BLaER1 (cell line): ENCODE data around the gene ZDHHC6.

Experiments
- H3K27ac ChIP-seq: shearing (Covaris generic); formaldehyde crosslinking; 2 replicates; pipeline ENCODE4 v1.8.1; 2022
- H3K27me3 ChIP-seq: shearing (Covaris generic); formaldehyde crosslinking; 2 replicates; pipeline ENCODE4 v1.8.1; 2022
- H3K36me3 ChIP-seq: shearing (Covaris generic); formaldehyde crosslinking; 2 replicates; pipeline ENCODE4 v1.8.1; 2022
- H3K4me1 ChIP-seq: shearing (Covaris generic); formaldehyde crosslinking; 2 replicates; pipeline ENCODE4 v1.8.1; 2022
- H3K4me2 ChIP-seq: shearing (Covaris generic); formaldehyde crosslinking; 2 replicates; pipeline ENCODE4 v1.8.1; 2022
- H3K4me3 ChIP-seq: shearing (Covaris generic); formaldehyde crosslinking; 2 replicates; pipeline ENCODE4 v1.8.1; 2022
- H3K9ac ChIP-seq: shearing (Covaris generic); formaldehyde crosslinking; 2 replicates; pipeline ENCODE4 v1.8.1; 2022
- H3K9me3 ChIP-seq: shearing (Covaris generic); formaldehyde crosslinking; 2 replicates; pipeline ENCODE4 v1.8.1; 2022
- H4K20me1 ChIP-seq: shearing (Covaris generic); formaldehyde crosslinking; 2 replicates; pipeline ENCODE4 v1.8.1; 2022
- Cebpa-rat ChIP-seq: shearing (Covaris generic); IDR thresholded peaks from 2 replicates; pipeline ENCODE4 v1.8.1; 2022

Gene ZDHHC6

GRCh38 chr10:112446855-112447619, at the start of gene ZDHHC6, which contains the start of gene VTI1A:
Gene ZDHHC6, minus strand, starts transcription at chr10:112446914. Its CDS starts 1,478 bp downstream, at chr10:112445436.
Gene VTI1A, plus strand, starts transcription at chr10:112447215. Its CDS starts 159 bp downstream, at chr10:112447374.
- Histone ChIP-seq H3K9me3 (no peaks in the 10 kb centered on the region), H4K20me1 (peaks cover 39% of the 10 kb centered on the region; the same call in 1 of the 2 replicates), H3K4me2 (peak within 1 kb of the TSS; percentile 94), H3K27ac (peak within 1 kb of the TSS; percentile 96), H3K4me1 (peaks cover 44% of the 10 kb centered on the region), H3K36me3 (peaks cover 49% of the 10 kb centered on the region), H3K4me3 (peak within 1 kb of the TSS; percentile 96), H3K27me3 (no peaks in the 10 kb centered on the region), H3K9ac (peak within 1 kb of the TSS; percentile 93)
- no peak for TF ChIP-seq Cebpa-rat

- no peaks in the 10 kb centered on the region for H3K9me3 ChIP-seq
- no peak overlapping the region for H3K9ac ChIP-seq
- H3K27me3 ChIP-seq, result no peaks in the 10 kb centered on the region
- no peak overlapping the region for H3K27ac ChIP-seq
- no peaks in the 10 kb centered on the region for H3K4me1 ChIP-seq
- H3K4me2 ChIP-seq, result no peak overlapping the region
- H3K4me3 ChIP-seq, result no peak overlapping the region
- H4K20me1 ChIP-seq, result peaks cover 5% of the 10 kb centered on the region; the same call in 1 of the 2 replicates
- TF ChIP-seq Cebpa-rat, result no peak
- H3K36me3 ChIP-seq, result 0 out of 2 replicates have a peak, but pooled peaks cover 5% of the 10 kb centered on the region
Observed at GRCh38 chr10:112492736-112493135, 46.0 kb upstream of the ZDHHC6 start.

GRCh38 chr10:112491144-112491543, 44.4 kb upstream of the ZDHHC6 start:
- Histone ChIP-seq H3K27ac (no peak overlapping the region), H3K36me3 (0 out of 2 replicates have a peak, but pooled peaks cover 5% of the 10 kb centered on the region)

GRCh38 chr10:112490545-112490944, 43.8 kb upstream of the ZDHHC6 start:
- H3K9ac ChIP-seq, result no peak overlapping the region
- H3K27ac ChIP-seq, result no peak overlapping the region
- TF ChIP-seq Cebpa-rat, result no peak
- H3K27me3 ChIP-seq, result no peaks in the 10 kb centered on the region
- no peaks in the 10 kb centered on the region for H3K9me3 ChIP-seq
- H3K4me1 ChIP-seq, result no peaks in the 10 kb centered on the region
- H4K20me1 ChIP-seq, result peaks cover 5% of the 10 kb centered on the region; the same call in 1 of the 2 replicates
- H3K4me2 ChIP-seq, result no peak overlapping the region
- H3K36me3 ChIP-seq, result 0 out of 2 replicates have a peak, but pooled peaks cover 5% of the 10 kb centered on the region
- no peak overlapping the region for H3K4me3 ChIP-seq

More at GRCh38 chr10:112491144-112491543, 44.4 kb upstream of the ZDHHC6 start:
- Histone ChIP-seq H3K4me1 (no peaks in the 10 kb centered on the region), H3K27me3 (no peaks in the 10 kb centered on the region), H3K9ac (no peak overlapping the region), H4K20me1 (peaks cover 5% of the 10 kb centered on the region; the same call in 1 of the 2 replicates), H3K4me2 (no peak overlapping the region), H3K9me3 (no peaks in the 10 kb centered on the region), H3K4me3 (no peak overlapping the region)
- TF ChIP-seq Cebpa-rat, result no peak

- TF ChIP-seq Cebpa-rat, result no peak
- no peak overlapping the region for H3K4me3 ChIP-seq
- H3K36me3 ChIP-seq, result 0 out of 2 replicates have a peak, but pooled peaks cover 5% of the 10 kb centered on the region
- H4K20me1 ChIP-seq, result peaks cover 16% of the 10 kb centered on the region; the same call in 1 of the 2 replicates
- H3K9ac ChIP-seq, result no peak overlapping the region
- H3K9me3 ChIP-seq, result no peaks in the 10 kb centered on the region
- H3K27me3 ChIP-seq, result no peaks in the 10 kb centered on the region
- H3K4me1 ChIP-seq, result no peaks in the 10 kb centered on the region
- H3K4me2 ChIP-seq, result no peak overlapping the region
- H3K27ac ChIP-seq, result no peak overlapping the region
Observed at GRCh38 chr10:112487964-112488363, 41.2 kb upstream of the ZDHHC6 start.

GRCh38 chr10:112484399-112484798, 37.7 kb upstream of the ZDHHC6 start:
- Histone ChIP-seq H3K9me3 (no peaks in the 10 kb centered on the region), H3K9ac (no peak overlapping the region), H3K27me3 (no peaks in the 10 kb centered on the region), H3K36me3 (no peaks in the 10 kb centered on the region), H3K4me1 (no peaks in the 10 kb centered on the region), H4K20me1 (peaks cover 40% of the 10 kb centered on the region; the same call in 1 of the 2 replicates), H3K4me2 (no peak overlapping the region), H3K27ac (no peak overlapping the region), H3K4me3 (no peak overlapping the region)
- TF ChIP-seq Cebpa-rat, result no peak

- H4K20me1 ChIP-seq, result peaks cover 46% of the 10 kb centered on the region
- H3K27ac ChIP-seq, result no peak overlapping the region
- no peaks in the 10 kb centered on the region for H3K36me3 ChIP-seq
- H3K4me1 ChIP-seq, result no peaks in the 10 kb centered on the region
- H3K27me3 ChIP-seq, result no peaks in the 10 kb centered on the region
- no peaks in the 10 kb centered on the region for H3K9me3 ChIP-seq
- TF ChIP-seq Cebpa-rat, result no peak
- no peak overlapping the region for H3K4me3 ChIP-seq
- no peak overlapping the region for H3K9ac ChIP-seq
- H3K4me2 ChIP-seq, result no peak overlapping the region
Observed at GRCh38 chr10:112481602-112482001, 34.9 kb upstream of the ZDHHC6 start.

- Histone ChIP-seq H3K4me1 (no peaks in the 10 kb centered on the region; the same call in 1 of the 2 replicates), H3K4me2 (no peak overlapping the region), H3K4me3 (no peak overlapping the region), H4K20me1 (peaks cover 30% of the 10 kb centered on the region), H3K27ac (no peak overlapping the region), H3K27me3 (no peaks in the 10 kb centered on the region), H3K36me3 (peaks cover under 1% of the 10 kb centered on the region; the same call in 1 of the 2 replicates), H3K9me3 (no peaks in the 10 kb centered on the region), H3K9ac (no peak overlapping the region)
- TF ChIP-seq Cebpa-rat, result no peak
Observed at GRCh38 chr10:112475575-112476218, 29.0 kb upstream of the ZDHHC6 start.

- Histone ChIP-seq H3K9ac (no peak overlapping the region), H3K27ac (no peak overlapping the region), H3K4me3 (no peak overlapping the region), H3K36me3 (peaks cover 33% of the 10 kb centered on the region), H3K4me1 (no peaks in the 10 kb centered on the region; the same call in 1 of the 2 replicates), H3K4me2 (no peak overlapping the region), H4K20me1 (peaks cover 59% of the 10 kb centered on the region), H3K9me3 (no peaks in the 10 kb centered on the region), H3K27me3 (no peaks in the 10 kb centered on the region)
- no peak for TF ChIP-seq Cebpa-rat
Observed at GRCh38 chr10:112471878-112472487, 25.3 kb upstream of the ZDHHC6 start.
